A673 (cell line): Measurements from ENCODE around the gene PHRF1. TPM values are rescaled to one million over a fixed set of nuclear protein-coding genes. Genes with fewer than 3 reads are reported as not detected.

Source experiments
- BruUV-seq: library from RNA; stranded (reverse); fragments of 400-500 nt; replicated peaks from 2 replicates; lab custom pipeline; 2021; lab: Mats Ljungman, UMichigan
- CTCF ChIA-PET: fragments of 300-600 bp; sonication (Branson Sonifier 250); formaldehyde crosslinking; loops from one replicate; lab custom pipeline; 2022; ENCODE audit warnings: antibody characterized with exemption; lab: Charles Lee
- POLR2A ChIA-PET: fragments of 300-600 bp; sonication (Branson Sonifier 250); formaldehyde crosslinking; loops from one replicate; lab custom pipeline; 2022; ENCODE audit warnings: antibody characterized with exemption; ENCODE audit not compliant: low non-redundant PET; lab: Charles Lee
- DNase-seq: peaks from one replicate; pipeline ENCODE4 v3.0.0-alpha.2; 2015; ENCODE audit warnings: low spot score
- H3K27ac ChIP-seq: fragments of 200-600 bp; sonication (generic); 2 replicates; pipeline ENCODE4 v1.5.1; 2016; ENCODE audit warnings: mixed run types, low read depth, mild to moderate bottlenecking, mixed read lengths, antibody characterized with exemption, low read length; ENCODE audit not compliant: poor library complexity, severe bottlenecking
- H3K27me3 ChIP-seq: fragments of 200-600 bp; sonication (generic); replicated peaks from 2 replicates; pipeline ENCODE4 v1.6.1; 2017; ENCODE audit warnings: mixed run types, low read depth, mild to moderate bottlenecking, mixed read lengths, antibody characterized with exemption, low read length; ENCODE audit not compliant: insufficient read depth, poor library complexity
- H3K36me3 ChIP-seq: fragments of 200-600 bp; sonication (generic); 2 replicates; pipeline ENCODE4 v1.6.1; 2016; ENCODE audit warnings: mixed run types, mild to moderate bottlenecking, mixed read lengths, antibody characterized with exemption, low read length; ENCODE audit not compliant: insufficient read depth, poor library complexity, severe bottlenecking
- H3K4me1 ChIP-seq: fragments of 200-600 bp; sonication (generic); 2 replicates; pipeline ENCODE4 v1.6.1; 2017; ENCODE audit warnings: mixed run types, mild to moderate bottlenecking, mixed read lengths, antibody characterized with exemption, low read length; ENCODE audit not compliant: insufficient read depth, poor library complexity, severe bottlenecking
- H3K4me3 ChIP-seq: fragments of 200-600 bp; sonication (generic); 2 replicates; pipeline ENCODE4 v1.5.1; 2016; ENCODE audit warnings: low read depth, mixed run types, mild to moderate bottlenecking, mixed read lengths, low read length; ENCODE audit not compliant: poor library complexity, severe bottlenecking
- H3K9me3 ChIP-seq: fragments of 200-600 bp; sonication (generic); 2 replicates; pipeline ENCODE4 v1.6.1; 2016; ENCODE audit warnings: mixed run types, low read depth, mild to moderate bottlenecking, mixed read lengths, antibody characterized with exemption, low read length; ENCODE audit not compliant: poor library complexity, severe bottlenecking
- EZH2 ChIP-seq: fragments of 200-600 bp; sonication (generic); IDR thresholded peaks from 2 replicates; pipeline ENCODE4 v1.6.1; 2017; ENCODE audit warnings: borderline replicate concordance, low read depth, mild to moderate bottlenecking, mixed read lengths, antibody characterized with exemption, low read length; ENCODE audit not compliant: poor library complexity, severe bottlenecking
- intact Hi-C: fragments of 100-400 bp; cut with micrococcal nuclease; formaldehyde crosslinking; loops from one replicate; pipeline ENCODE4 v1.10.0; 2022; ENCODE audit not compliant: unreplicated experiment
- total RNA-seq: library from RNA; stranded (reverse); gene quantifications from 2 replicates; pipeline ENCODE4 v1.2.3, GENCODE V29; 2021
- TF ChIP-seq, protein P1 (sequence below): fragments of 300-800, 200-600 bp; sonication (generic); conservative IDR thresholded peaks from 2 replicates; pipeline ENCODE4 v1.5.1; 2017; ENCODE audit warnings: low read depth, mild to moderate bottlenecking, antibody characterized with exemption, low read length, moderate library complexity, mixed read lengths

The PHRF1 gene
- total RNA-seq, 1 experiment from 2014 or later = 43.0 TPM

DNA sequence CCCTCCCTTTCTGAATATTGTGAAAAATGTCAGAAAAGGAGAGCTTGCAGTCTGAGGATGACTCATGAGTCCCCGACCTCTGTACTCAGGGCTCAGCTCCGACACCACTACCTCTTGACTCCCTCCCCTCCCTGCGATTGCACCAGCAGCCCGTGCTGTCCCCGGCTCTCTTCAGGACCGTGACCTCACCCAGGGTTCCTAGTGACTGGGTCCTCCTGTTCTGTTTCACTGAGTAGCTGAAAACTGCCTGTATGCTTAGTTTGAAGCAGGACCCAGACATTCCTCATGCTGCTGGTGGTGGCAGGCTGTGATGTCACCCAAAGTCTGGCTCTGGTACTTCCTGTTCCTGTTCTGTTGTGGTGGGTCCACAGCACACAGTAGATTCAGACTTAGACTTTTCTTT is 11.7 kb downstream of the PHRF1 start:
- ChIA-PET POLR2A (no interaction called here), CTCF (no interaction called here)
- intact Hi-C loops = no loop called here
- no peak for TF ChIP-seq EZH2
- TF ChIP-seq, protein P1, sequence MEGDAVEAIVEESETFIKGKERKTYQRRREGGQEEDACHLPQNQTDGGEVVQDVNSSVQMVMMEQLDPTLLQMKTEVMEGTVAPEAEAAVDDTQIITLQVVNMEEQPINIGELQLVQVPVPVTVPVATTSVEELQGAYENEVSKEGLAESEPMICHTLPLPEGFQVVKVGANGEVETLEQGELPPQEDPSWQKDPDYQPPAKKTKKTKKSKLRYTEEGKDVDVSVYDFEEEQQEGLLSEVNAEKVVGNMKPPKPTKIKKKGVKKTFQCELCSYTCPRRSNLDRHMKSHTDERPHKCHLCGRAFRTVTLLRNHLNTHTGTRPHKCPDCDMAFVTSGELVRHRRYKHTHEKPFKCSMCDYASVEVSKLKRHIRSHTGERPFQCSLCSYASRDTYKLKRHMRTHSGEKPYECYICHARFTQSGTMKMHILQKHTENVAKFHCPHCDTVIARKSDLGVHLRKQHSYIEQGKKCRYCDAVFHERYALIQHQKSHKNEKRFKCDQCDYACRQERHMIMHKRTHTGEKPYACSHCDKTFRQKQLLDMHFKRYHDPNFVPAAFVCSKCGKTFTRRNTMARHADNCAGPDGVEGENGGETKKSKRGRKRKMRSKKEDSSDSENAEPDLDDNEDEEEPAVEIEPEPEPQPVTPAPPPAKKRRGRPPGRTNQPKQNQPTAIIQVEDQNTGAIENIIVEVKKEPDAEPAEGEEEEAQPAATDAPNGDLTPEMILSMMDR = no peak
- no peak for DNase-seq
- H3K36me3 ChIP-seq = peaks cover 56% of the 10 kb centered on the region
- H3K27ac ChIP-seq = no peak overlapping the region
- H3K9me3 ChIP-seq = no peaks in the 10 kb centered on the region
- BruUV-seq = no TSS peak
- no peak overlapping the region for H3K4me3 ChIP-seq
- H3K27me3 ChIP-seq = no peaks in the 10 kb centered on the region
- no peaks in the 10 kb centered on the region for H3K4me1 ChIP-seq

DNA sequence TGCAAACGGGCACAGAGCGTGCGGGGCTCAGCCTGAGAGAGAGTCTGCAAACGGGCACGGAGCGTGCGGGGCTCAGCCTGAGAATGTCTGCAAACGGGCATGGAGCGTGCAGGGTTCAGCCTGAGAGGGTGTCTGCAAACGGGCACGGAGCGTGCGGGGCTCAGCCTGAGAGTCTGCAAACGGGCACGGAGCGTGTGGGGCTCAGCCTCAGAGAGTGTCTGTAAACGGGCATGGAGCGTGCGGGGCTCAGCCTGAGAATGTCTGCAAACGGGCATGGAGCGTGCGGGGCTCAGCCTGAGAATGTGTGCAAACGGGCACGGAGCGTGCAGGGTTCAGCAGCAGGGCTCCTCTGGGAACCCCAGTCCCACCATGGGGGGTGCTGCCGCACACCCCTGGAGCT is 13.5 kb downstream of the PHRF1 start:
- Histone ChIP-seq H3K4me3 (no peak overlapping the region), H3K36me3 (peaks cover 59% of the 10 kb centered on the region), H3K27ac (no peak overlapping the region), H3K4me1 (no peaks in the 10 kb centered on the region), H3K9me3 (no peaks in the 10 kb centered on the region), H3K27me3 (no peaks in the 10 kb centered on the region)
- CTCF ChIA-PET = no interaction called here
- no peak for DNase-seq
- POLR2A ChIA-PET = no interaction called here
- no TSS peak for BruUV-seq
- TF ChIP-seq, protein P1 = no peak
- TF ChIP-seq EZH2 = no peak
- intact Hi-C loops = no loop called here

DNA sequence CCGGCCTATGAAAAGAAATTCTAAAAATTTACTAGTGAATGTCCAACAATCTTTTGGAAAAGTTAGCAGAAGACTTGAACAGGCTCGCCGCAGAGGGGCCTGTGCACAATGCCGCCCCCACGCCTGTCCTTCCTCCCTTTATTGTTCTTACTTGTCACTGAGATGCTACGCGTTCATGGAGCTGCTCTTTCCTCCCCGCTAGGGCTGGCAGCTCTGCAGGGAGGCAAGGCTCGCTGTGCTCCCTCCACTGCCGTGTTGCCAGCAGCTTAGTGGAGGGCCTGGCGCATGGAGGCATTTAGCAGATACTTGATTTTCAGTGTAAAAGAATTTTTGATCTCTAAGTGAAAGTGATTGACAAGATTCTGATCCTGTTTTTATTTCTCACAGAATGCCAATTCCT is 14.7 kb downstream of the PHRF1 start:
- Histone ChIP-seq H3K9me3 (no peaks in the 10 kb centered on the region), H3K4me1 (no peaks in the 10 kb centered on the region), H3K27me3 (no peaks in the 10 kb centered on the region), H3K36me3 (peaks cover 62% of the 10 kb centered on the region), H3K4me3 (no peak overlapping the region), H3K27ac (no peak overlapping the region)
- POLR2A ChIA-PET = interaction anchor here (0.7 kb wide), 1 partner anchor 27 kb away, joined by 10 read pairs; no protein-coding TSS in a partner anchor
- no TSS peak for BruUV-seq
- intact Hi-C loops = no loop called here
- no peak for DNase-seq
- TF ChIP-seq EZH2 = no peak
- TF ChIP-seq, protein P1 = no peak
- CTCF ChIA-PET = no interaction called here
